ENCODE data around the gene HRNR.
A peak's percentile ranks its signal among the peaks of the same experiment; 100 is the strongest.
"Not testable (repeated sequence)": the region's sequence is repeated elsewhere in the genome, so short reads cannot be mapped to it uniquely, and the experiment has no call there.

The HRNR gene

DNA sequence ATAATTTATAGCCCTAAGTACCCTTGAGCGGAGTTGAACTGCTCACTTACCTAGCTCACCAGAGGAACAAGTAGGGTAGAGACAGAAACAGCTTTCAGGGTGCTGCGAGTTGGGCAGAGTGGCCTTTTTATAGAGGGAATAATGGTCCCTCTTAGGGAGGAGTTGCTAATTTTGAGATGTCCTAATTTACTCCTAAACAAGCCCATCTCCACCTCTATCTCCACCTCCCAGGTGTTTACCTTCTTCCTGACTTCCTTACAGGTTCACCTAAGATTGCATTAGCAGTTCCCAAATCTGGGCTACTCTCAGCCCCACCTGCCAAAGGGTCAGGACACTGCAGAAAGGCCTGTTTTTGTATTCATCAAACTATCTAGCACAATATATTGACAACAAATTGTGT lies at the start of gene HRNR:
HRNR (minus strand) TSS at position 101 of the 400 bp plus-strand sequence. CDS start 940 bp downstream, outside the sequence.
- DNase-seq (ENCODE audit: low read depth) = no peak

DNA sequence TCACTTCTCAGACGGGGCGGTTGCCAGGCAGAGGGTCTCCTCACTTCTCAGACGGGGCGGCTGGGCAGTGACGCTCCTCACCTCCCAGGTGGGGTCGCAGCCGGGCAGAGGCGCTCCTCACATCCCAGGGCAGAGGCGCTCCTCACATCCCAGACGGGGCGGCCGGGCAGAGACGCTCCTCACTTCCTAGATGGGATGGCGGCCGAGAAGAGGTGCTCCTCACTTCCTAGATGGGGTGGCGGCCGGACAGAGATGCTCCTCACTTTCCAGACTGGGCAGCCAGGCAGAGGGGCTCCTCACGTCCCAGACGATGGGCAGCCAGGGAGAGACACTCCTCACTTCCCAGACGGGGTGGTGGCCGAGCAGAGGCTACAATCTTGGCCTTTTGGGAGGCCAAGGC lies 32.4 kb upstream of the HRNR start:
- not testable (repeated sequence) for DNase-seq (ENCODE audit: low read depth)

DNA sequence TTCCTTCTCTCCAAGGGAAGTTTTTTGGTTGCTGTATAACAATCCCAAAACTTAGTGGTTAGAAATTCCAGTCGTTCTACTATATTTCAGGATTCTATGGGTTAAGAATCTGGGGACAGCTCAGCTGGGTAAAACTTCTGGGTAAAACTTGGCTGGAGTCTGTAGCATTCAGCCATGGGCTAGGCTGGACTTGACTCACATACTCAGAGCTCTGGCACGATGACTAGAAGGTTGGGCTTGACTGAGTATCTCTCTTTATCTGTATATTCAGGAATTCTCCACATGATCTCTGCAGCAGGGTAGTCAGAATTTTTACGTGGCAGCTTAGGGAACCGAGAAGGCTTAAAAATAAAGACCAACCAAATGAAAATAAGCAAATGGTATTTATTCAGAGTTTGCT lies 28.2 kb upstream of the HRNR start:
- no peak for DNase-seq (ENCODE audit: low read depth)

DNA sequence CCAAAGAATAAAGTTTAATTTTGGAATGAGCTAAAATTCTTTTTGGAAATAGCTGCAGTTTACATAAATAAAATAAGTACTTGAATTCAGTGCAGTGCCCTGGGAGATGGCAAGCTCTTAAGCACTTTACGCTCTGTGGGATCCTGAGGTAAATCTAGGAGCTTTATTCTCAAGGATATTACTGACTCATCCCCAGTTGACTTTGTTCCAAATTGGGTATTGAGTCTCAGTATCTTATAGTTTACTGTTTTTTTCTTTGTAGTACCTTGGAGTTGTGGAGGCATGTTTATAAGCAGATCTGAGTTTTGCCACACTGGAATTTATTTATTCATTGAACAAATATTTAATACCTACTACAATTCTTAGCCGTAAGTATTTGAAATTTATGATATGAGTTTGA lies 27.4 kb upstream of the HRNR start:
- DNase-seq (ENCODE audit: low read depth) = no peak

DNA sequence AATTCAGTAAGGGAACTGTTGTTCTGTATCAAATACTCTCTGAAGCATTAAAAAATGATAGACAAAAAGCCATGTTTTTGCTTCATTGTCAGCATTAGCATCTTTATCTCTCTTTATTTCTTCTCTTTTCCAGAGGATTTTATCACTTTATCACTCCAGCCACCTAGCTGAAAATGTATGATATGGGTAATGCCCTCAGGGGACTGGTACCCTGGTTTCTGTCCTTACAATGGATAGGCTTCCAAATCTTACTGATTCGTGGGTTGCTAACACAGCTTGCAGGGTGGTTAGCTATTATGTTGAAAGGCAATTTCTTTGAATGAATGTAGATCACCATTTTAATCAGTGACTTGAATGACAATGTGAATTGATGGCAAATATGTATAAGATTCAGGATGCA lies 23.3 kb upstream of the HRNR start:
- DNase-seq (ENCODE audit: low read depth) = no peak

DNA sequence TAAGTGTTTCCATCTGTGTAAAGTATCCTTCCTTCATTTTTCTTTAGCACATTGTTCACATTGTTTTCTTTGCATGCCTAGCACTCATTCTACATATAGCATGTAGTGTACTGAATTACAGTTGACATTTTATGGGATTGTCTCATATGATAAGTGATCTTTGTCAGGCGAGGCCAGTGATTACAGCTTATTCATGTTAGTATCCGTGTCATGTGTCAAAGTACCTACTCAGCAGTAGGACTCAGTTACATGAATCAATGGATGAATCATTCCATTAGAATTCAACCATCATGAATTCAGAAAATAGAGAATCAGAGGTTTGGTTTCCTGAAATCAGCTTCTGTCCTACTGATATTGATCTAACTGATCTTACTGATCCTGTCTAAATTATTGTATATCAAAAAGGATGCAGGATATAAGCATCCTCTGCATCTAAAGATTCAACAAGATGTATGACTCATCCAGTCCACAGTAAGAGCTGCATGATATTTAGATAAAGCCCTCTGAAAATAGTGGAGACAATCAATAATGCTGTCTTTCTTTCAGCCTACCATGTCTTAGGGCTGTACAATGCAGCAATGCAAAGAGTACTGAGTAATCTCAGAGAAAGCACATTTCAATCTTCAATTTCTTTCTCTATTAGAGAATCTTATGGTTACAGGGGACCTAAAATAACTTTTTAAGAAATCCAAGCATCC lies 20.7 kb upstream of the HRNR start:
- no peak for DNase-seq (ENCODE audit: low read depth)

DNA sequence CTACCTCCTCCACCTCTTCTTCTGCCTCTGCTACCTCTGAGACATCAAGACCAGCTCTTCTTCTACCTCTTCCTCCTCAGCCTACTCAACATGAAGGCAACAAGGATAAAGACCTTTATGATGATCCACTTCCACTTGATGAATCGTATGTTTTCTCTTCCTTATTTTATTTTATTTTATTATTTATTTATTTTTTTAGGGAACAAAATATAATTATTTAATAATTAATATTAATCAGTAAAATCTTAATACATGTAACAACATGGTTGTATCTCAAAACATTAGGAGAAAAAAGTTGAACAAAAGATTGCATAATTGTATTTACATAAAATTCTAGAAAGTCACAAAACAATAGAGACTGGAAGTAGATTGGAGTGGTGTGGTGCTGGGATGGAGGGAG lies 13.1 kb upstream of the HRNR start:
- no peak for DNase-seq (ENCODE audit: low read depth)

DNA sequence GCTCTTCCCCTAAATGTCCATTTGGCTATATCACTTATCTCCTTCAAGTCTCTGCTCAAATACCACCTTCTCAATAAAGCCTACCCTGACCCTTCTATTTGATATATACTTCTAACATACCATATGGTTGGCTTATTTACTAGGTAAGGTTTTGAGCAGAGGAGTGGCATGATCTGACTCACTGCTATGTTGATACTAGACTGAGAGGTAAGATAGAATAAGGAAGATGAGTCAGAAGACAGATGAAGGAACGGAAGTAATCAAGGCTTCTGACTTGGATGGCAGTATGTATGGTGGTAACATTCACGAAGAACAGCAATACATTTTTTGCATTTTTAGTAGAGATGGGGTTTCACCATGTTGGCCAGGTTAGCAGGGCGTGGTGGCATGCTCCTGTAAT lies 4.8 kb upstream of the HRNR start:
- no peak for DNase-seq (ENCODE audit: low read depth)

DNA sequence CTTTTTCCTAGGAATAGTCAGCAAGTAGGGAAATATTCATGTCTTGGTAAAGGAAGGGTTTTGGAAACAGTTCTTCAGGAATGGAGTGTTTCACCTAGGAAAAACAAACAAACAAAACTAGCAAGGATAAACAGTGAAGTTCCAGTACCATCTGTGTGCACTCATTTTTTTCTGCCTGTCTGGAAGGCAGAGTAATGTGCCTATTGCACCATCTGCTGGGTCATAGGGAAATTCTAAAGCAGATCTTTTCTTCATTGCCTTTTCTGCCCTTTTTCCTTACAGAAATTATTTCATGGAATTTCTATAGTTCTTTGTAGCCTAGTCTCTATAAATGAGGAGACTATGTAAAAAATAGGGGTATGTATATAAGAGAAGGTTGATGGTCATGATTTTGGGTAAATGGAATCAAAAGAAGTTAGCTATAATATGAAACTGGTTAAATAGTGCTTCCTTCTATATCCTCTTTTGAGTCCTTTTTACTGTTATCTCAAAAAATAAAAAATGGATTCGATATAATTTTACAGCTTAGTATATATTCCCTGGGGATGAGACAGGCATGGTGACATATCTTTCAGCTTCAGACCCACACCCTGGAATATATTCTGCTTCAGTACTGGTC lies 3.4 kb upstream of the HRNR start:
- no peak for DNase-seq (ENCODE audit: low read depth)

DNA sequence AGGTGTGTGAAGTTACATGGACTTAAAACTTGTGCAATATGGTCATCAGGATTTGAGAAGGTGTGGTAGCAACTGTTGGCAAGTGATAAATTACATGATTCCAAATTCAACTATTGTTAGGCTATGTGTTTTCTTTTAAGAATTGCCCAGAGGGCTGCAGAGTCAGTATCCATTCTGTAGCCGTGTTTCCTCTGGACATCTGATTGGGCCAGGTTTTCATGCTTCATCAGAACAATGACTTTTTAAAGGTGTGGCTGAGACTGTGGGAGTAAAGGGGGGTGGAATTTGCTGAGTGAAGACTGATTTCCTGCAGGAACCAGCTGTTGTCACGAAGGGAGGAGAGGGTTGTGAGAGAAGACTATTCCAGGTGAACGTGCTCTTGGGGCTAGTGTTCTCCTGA lies 1.7 kb upstream of the HRNR start:
- DNase-seq (ENCODE audit: low read depth) = no peak

DNA sequence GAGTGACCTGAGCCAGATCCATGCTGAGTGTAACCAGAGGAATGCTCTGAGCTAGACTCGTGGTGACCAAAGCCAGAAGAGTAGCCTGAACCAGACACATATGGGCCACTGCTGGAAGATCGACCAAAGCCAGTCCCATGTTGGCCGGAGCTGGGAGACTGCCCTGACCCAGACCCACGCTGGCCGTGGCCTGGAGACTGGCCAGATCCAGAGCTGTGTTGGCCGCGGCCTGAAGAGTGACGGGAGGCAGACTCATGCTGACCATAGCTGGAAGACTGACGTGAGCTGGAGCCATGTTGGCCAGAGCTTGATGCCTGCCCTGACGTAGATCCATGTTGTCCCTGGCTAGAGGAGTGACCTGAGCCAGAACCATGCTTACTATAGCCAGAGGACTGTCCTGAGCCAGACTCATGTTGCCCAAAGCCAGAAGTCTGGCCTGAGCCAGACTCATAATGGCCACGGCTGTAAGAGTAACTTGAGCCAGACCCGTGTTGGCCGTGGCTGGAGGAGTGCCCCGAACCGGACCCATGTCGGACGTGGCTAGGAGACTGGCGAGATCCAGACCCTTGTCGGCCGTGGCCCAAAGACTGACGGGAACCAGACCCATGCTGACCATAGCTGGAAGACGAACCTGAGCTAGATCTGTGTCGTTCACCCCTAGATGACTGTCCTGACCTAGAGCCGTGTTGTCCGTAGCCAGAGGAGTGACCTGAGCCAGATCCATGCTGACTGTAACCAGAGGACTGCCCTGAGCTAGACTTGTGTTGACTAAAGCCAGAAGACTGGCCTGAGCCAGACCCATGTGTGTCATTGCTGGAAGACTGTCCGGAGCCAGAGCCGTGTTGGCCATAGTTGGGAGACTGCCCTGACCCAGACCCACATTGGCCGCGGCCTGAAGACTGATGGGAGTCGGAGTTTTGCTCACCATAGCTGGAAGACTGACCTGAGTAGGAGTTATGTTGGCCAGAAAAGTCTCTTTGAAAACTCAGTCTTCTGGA lies 3.5 kb downstream of the HRNR start:
- DNase-seq (ENCODE audit: low read depth) = no peak

DNA sequence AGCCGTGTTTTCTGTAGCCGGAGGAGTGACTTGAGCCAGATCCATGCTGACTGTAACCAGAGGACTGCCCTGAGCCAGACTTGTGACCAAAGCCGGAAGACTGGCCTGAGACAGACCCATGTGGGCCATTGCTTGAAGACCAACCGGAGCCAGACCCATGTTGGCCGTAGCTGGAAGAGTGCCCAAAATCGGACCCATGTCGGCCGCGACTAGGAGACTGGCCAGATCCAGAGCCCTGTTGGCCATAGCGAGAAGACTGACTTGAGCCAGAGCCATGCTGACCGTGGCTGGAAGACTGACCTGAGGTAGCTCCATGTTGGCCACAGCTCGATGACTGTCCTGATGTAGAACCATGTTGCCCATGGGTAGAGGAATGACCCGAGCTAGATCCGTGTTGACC lies 4.6 kb downstream of the HRNR start:
- not testable (repeated sequence) for DNase-seq (ENCODE audit: low read depth)

DNA sequence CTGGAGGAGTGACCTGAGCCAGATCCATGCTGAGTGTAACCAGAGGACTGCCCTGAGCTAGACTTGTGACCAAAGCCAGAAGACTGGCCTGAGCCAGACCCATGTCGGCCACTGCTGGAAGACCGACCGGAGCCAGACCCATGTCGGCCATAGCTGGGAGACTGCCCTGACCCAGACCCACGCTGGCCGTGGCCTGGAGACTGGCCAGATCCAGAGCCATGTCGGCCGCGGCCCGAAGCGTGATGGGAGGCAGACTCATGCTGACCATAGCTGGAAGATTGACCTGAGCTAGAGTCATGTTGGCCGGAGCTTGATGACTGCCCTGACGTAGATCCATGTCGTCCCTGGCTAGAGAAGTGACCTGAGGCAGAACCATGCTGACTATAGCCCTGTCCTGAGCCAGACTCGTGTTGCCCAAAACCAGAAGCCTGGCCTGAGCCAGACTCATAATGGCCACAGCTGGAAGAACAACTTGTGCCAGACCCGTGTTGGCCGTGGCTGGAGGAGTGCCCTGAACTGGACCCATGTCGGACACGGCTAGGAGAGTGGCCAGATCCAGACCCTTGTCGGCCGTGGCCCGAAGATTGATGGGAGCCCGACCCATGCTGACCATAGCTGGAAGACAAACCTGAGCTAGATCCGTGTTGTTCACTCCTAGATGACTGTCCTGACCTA lies 5.1 kb downstream of the HRNR start:
- no peak for DNase-seq (ENCODE audit: low read depth)

DNA sequence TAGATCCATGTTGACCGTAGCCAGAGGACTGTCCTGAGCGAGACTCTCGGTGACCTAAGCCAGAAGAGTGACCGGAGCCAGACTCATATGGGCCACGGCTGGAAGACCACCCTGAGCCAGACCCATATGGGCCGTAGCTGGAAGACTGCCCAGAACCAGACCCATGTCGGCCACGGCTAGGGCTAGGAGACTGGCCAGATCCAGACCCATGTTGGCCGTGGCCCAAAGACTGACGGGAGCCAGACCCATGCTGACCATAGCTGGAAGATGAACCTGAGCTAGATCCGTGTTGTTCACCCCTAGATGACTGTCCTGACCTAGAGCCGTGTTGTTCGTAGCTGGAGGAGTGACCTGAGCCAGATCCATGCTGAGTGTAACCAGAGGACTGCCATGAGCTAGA lies 8.4 kb downstream of the HRNR start:
- not testable (repeated sequence) for DNase-seq (ENCODE audit: low read depth)

DNA sequence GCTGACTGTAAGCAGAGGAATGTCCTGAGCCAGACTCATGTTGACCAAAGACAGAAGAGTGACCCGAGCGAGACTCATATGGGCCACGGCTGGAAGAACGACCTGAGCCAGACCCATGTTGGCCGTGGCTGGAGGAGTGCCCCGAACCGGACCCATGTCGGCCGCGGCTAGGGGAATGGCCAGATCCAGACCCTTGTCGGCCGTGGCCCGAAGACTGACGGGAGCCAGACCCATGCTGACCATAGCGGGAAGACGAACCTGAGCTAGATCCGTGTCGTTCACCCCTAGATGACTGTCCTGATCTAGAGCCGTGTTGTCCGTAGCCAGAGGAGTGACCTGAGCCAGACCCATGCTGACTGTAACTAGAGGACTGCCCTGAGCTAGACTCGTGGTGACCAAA lies 9.1 kb downstream of the HRNR start:
- DNase-seq (ENCODE audit: low read depth) = not testable (repeated sequence)

DNA sequence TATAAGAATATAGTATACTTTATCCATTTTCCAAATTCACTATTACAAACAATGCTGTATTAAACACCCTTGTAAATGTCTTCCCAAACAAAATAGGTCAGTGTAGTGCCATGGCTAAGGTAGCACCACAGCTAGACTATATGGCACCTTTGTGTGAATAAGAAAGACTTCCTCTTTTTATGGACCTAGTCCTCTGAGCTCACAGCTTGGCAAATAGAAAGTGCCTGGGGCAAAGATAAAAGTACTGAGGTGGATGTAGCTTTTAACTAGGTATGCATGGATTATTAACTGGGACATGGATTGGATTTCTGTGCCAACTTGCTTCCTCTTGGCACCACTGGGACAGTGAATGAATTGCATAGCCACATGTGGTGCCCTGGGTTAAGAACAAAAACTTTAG lies 25.0 kb downstream of the HRNR start:
- no peak for DNase-seq (ENCODE audit: low read depth)

DNA sequence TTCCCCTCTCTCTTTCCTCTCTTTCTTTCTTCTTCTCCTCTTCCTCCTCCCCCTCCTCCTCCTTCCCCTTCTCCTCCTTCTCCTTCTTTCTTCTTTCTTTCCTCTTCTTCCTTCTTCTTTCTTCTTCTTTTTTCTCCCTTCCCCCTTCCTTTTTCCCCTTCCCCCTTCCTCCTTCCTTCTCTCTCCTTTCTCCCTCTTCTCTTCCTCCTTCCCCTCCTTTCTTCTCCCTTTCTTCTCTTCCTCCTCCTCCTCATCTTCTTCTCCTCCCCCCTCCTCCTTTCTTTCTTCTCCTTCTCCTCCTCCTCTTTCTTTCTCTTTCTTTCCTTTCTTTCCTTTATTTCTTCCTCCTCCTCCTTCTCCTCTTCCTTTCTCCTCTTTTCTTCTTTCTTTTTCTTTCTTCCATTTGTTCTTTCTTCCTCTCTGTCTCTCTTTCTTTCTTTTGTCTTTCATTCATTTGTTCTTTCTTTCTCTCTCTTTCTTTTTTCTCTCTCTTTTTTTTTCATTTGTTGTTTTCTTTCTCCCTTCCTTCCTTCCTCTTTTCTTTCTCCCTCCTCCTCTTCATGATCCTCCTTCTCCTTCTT lies 26.5 kb downstream of the HRNR start:
- no peak for DNase-seq (ENCODE audit: low read depth)

DNA sequence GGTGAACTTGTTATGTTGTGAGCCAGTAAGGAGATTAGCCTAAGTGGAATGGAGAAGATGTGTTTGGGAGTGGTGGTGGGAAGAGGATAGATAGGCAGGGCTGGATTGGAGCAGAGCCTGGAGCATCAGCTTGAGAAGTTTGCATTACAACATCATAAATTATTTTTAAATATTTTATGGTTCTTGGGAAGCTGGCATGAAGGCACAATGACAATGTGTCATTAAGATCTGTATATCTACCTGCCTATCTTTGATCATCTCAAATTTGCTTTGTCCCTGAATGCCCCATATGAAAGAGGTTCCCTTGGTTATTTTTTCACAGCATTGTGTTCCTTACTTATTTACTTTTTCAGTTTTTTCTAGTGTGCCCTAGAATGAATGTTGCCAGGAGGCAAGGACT lies 32.3 kb downstream of the HRNR start:
- no peak for DNase-seq (ENCODE audit: low read depth)

DNA sequence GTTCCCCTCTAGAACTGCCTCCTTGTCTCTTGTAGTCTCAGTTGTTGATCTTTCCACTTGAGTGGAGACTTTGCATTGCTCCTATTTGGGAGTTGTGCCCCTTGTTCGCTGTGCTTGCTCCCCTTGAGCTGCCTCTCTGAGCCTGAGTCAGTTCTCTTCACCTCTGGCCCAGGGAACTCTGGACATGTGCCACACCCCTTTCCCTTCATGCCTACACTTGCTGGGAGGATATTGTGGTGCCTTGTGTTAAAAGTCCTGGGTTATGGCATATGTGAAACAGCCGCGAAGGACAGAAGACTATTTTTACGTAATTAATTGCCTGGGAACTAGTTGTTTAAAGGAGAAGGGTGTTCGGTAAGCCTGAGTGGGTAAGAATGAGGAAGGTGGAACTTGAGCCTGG lies 32.7 kb downstream of the HRNR start:
- no peak for DNase-seq (ENCODE audit: low read depth)

DNA sequence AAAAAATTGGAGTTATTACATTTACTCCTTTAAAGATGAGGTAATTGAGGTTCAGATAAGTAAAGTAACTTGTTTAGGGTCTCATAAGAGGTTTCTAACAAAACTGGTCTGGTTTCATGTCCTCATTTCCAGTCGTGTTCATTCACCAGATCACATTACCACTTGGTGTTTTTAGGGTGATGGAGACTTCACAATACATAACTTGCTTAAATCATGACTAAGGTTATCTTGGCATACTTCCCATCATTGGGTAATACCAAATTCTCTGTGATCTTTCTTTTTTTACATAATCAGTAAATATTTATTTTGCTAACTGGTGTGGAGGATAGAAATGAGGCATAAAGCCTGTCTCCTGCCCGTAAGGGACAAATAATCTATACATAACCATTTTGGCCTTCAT lies 33.4 kb downstream of the HRNR start:
- DNase-seq (ENCODE audit: low read depth) = no peak

DNA sequence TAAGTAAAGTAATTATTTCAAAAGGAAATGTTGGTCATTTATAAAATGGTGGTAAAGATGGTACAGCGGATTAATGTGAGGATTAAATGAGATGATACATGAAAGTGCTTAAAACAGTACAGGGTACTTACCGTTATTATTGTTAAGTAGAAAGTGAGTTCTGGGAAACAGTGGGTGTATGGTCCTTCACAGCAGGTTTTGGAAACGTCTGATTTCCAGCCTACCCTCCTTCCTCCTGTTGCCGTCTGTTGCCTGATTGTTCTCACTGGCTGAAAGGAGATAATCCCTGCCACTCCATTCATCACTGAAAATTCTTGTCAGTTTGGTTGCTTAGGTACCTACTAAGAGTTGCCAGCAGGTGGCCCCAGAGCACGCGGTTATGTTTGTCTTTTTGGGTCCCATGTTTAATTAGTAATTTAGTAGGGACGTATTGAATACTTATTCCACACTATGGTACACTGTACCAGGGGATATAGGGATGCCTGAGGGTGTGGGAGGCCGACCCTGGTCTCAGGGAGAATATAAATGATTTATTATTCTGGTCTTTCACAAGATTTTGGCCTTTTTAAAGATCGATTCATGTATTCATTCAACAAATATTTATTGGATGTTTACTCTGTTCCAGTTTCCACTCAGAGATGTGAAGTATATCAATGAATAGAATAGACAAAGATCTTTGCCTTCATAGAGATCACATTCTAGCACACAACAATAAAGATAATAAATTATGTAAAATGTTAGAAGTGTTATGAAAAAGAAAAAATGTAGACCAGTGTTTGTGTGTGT lies 34.1 kb downstream of the HRNR start:
- peak; percentile 34 for DNase-seq (ENCODE audit: low read depth)
